ENCODE results near the gene JUNB. TPM values are rescaled to one million over a fixed set of nuclear protein-coding genes. Genes with fewer than 3 reads are reported as not detected.

The JUNB gene
- total and polyA plus RNA-seq, 2 of the 13 experiments (the other 11 are each of a cell fraction or from before 2014, with no cell fraction given): 7.7 to 8.2 TPM

GRCh38 chr19:12777217-12778016, 13.9 kb upstream of the JUNB start (continued):
- no peak for TF ChIP-seq ZNF33B (CRISPR knock-in tag; IDR thresholded peaks at IDR 0.05)
- TF ChIP-seq ZFP36L1 (CRISPR knock-in tag; IDR thresholded peaks at IDR 0.05): no peak
- no peak for TF ChIP-seq SRSF4 (IDR thresholded peaks at IDR 0.05; ENCODE audit: low read depth, low read length, poor library complexity, severe bottlenecking)
- TF ChIP-seq ZNF556 (CRISPR knock-in tag; IDR thresholded peaks at IDR 0.05; ENCODE audit: borderline replicate concordance): no peak; the same call in 1 of the 2 replicates
- no peak for TF ChIP-seq CSRNP1 (CRISPR knock-in tag; IDR thresholded peaks at IDR 0.05)
- TF ChIP-seq FOXK2 (IDR thresholded peaks at IDR 0.05): no peak
- no peak for TF ChIP-seq CCAR2 (optimal IDR thresholded peaks at IDR 0.05; ENCODE audit: low read depth, low read length)
- TF ChIP-seq PRMT3 (CRISPR knock-in tag; IDR thresholded peaks at IDR 0.05; ENCODE audit: borderline replicate concordance, low read depth): no peak
- no peak for TF ChIP-seq ZNF333 (CRISPR knock-in tag; IDR thresholded peaks at IDR 0.05; ENCODE audit: borderline replicate concordance)
- TF ChIP-seq HMGXB4 (CRISPR knock-in tag; IDR thresholded peaks at IDR 0.05; ENCODE audit: borderline replicate concordance in 1 of 2, low read depth in 1 of 2): peak; percentile 72 to 92
- no peak for TF ChIP-seq MLX (CRISPR knock-in tag; IDR thresholded peaks at IDR 0.05)
- TF ChIP-seq ZNF567 (CRISPR knock-in tag; IDR thresholded peaks at IDR 0.05; ENCODE audit: borderline replicate concordance): no peak
- TF ChIP-seq, protein P1, sequence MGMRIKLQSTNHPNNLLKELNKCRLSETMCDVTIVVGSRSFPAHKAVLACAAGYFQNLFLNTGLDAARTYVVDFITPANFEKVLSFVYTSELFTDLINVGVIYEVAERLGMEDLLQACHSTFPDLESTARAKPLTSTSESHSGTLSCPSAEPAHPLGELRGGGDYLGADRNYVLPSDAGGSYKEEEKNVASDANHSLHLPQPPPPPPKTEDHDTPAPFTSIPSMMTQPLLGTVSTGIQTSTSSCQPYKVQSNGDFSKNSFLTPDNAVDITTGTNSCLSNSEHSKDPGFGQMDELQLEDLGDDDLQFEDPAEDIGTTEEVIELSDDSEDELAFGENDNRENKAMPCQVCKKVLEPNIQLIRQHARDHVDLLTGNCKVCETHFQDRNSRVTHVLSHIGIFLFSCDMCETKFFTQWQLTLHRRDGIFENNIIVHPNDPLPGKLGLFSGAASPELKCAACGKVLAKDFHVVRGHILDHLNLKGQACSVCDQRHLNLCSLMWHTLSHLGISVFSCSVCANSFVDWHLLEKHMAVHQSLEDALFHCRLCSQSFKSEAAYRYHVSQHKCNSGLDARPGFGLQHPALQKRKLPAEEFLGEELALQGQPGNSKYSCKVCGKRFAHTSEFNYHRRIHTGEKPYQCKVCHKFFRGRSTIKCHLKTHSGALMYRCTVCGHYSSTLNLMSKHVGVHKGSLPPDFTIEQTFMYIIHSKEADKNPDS (CRISPR knock-in tag; IDR thresholded peaks at IDR 0.05): no peak
- TF ChIP-seq ZNF350 (CRISPR knock-in tag; IDR thresholded peaks at IDR 0.05; ENCODE audit: borderline replicate concordance, low read depth): no peak; the same call in 1 of the 2 replicates
- no peak for TF ChIP-seq ZNF446 (CRISPR knock-in tag; IDR thresholded peaks at IDR 0.05)
- no peak for TF ChIP-seq JDP2 (CRISPR knock-in tag; IDR thresholded peaks at IDR 0.05; ENCODE audit: borderline replicate concordance)
- TF ChIP-seq HNRNPL (IDR thresholded peaks at IDR 0.05; ENCODE audit: low read depth, low read length): no peak
- no peak for TF ChIP-seq ZNF12 (CRISPR knock-in tag; IDR thresholded peaks at IDR 0.05)
- TF ChIP-seq, protein P2, sequence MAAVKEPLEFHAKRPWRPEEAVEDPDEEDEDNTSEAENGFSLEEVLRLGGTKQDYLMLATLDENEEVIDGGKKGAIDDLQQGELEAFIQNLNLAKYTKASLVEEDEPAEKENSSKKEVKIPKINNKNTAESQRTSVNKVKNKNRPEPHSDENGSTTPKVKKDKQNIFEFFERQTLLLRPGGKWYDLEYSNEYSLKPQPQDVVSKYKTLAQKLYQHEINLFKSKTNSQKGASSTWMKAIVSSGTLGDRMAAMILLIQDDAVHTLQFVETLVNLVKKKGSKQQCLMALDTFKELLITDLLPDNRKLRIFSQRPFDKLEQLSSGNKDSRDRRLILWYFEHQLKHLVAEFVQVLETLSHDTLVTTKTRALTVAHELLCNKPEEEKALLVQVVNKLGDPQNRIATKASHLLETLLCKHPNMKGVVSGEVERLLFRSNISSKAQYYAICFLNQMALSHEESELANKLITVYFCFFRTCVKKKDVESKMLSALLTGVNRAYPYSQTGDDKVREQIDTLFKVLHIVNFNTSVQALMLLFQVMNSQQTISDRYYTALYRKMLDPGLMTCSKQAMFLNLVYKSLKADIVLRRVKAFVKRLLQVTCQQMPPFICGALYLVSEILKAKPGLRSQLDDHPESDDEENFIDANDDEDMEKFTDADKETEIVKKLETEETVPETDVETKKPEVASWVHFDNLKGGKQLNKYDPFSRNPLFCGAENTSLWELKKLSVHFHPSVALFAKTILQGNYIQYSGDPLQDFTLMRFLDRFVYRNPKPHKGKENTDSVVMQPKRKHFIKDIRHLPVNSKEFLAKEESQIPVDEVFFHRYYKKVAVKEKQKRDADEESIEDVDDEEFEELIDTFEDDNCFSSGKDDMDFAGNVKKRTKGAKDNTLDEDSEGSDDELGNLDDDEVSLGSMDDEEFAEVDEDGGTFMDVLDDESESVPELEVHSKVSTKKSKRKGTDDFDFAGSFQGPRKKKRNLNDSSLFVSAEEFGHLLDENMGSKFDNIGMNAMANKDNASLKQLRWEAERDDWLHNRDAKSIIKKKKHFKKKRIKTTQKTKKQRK (IDR thresholded peaks at IDR 0.05; ENCODE audit: low read length): no peak

All from HepG2 (cell line).